Measurements from ENCODE around the gene PCNP.
"Not testable (repeated sequence)": the region's sequence is repeated elsewhere in the genome, so short reads cannot be mapped to it uniquely, and the experiment has no call there.

The PCNP gene

GRCh38 chr3:101633186-101633585 lies 59.2 kb downstream of the PCNP start:
- no peak for DNase-seq (ENCODE audit: low read depth in 2 of 2)

DNA sequence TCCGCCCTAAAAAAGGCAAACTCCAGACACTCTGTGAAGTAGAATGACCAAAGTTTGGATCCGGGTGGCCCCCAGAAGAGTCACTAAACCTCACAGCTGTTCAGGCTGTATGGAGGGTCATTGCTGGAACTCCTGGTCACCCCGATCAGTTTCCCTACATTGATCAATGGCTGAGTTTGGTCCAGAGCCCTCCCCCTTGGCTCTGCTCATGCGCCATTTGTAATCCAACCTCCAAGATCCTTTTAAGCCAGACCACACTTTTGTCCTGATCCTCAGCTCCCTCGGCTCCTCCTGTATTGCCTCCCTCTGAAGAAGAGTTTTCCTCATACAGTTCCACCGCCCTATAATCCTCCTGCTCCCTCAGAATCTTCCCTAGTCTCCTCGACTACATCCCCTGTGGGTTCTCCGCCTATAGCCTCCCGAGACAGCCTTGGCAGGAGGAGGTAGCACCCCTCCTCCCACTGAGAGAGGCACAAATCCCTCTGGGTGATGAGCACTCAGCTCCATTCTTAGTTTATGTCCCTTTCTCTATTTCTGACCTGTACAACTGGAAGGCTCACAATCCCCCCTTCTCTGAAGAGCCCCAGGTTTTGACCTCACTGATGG lies 60.7 kb downstream of the PCNP start:
- DNase-seq (ENCODE audit: low read depth in 2 of 2) = no peak

DNA sequence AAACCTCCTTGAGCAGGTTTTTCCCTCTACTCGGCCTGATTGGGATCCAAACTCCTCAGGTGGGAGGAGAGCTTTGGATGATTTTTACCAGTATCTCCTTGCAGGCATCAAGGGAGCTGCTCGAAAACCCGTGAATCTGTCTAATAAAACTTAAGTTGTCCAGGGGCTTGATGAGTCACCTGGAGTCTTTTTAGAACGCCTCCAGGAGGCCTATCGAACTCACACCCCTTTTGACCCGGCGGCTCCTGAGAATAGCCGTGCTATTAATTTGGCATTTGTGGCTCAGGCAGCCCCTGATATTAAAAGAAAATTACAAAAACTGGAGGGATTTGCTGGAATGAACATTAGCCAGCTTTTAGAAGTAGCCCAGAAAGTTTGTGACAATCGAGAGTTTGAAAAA lies 61.4 kb downstream of the PCNP start:
- DNase-seq (ENCODE audit: low read depth in 2 of 2) = no peak

- peak; percentile 35 to 43 for DNase-seq (ENCODE audit: low read depth in 2 of 2)
Observed at GRCh38 chr3:101635954-101636798, 62.2 kb downstream of the PCNP start.

- DNase-seq (ENCODE audit: low read depth in 2 of 2) = no peak
Observed at GRCh38 chr3:101637451-101637850, 63.5 kb downstream of the PCNP start.

GRCh38 chr3:101638261-101638745 lies 64.3 kb downstream of the PCNP start:
- DNase-seq (ENCODE audit: low read depth in 2 of 2) = no peak

DNA sequence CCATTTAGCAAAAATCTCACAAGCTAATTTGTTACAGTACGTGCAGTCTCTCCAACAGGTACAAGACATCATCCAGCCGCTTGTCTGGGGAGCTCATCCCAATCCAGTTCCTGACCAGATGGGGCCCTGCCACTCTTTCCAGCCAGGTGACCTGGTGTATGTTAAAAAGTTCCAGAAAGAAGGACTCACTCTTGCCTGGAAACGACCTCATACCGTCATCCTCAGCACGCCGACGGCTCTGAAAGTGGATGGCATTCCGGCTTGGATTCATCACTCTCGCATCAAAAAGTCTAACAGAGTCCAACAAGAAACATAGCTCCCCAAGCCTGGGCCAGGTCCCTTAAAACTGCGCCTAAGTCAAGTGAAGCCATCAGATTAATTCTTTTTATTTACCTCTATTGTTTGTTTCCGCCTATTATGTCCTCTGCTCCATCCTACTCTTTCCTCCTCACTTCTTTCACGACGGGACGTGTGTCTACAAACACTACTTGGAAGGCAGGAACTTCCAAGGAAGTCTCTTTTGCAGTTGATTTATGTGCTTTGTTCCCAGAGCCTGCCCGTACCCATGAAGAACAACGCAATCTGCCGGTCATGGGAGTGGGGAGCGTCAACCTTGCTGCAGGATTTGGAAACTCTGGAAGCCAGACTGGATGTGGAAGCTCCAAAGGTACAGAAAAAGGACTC lies 65.4 kb downstream of the PCNP start:
- DNase-seq (ENCODE audit: low read depth in 2 of 2) = no peak

DNA sequence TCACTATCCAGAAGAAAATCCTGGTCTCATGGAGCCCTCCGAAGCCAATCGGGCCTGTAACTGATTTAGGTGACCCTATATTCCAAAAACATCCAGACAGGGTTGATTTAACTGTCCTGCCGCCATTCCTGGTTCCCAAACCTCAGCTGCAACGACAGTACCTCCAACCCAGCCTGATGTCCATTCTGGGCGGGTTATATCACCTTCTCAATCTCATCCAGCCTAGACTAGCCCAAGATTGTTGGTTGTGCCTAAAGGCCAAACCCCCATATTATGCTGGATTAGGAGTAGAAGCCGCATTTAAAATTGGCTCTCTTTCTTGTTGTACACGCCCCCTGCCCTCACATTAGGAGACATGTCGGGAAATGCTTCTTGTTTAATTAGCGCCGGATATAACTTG lies 66.3 kb downstream of the PCNP start:
- no peak for DNase-seq (ENCODE audit: low read depth in 2 of 2)

- not testable (repeated sequence) for DNase-seq (ENCODE audit: low read depth in 2 of 2)
Observed at GRCh38 chr3:101641397-101642115, 67.6 kb downstream of the PCNP start.

DNA sequence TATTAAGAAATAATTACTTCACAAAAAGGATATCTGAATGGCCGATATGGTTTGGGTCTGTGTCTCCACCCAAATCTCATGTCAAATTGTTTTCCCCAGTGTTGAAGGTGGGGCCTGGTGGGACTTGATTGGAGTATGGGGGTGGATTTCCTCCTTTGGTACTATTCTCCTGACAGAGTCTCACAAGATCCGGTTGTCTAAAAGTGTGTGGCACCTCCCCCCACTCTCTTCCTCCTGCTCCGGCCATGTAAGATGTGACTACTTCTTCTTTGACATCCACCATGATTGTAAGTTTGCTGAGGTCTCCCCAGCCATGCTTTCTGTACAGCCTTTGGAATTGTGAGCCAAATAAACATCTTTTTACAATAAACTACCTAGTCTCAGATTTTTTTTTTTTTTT lies 68.5 kb downstream of the PCNP start:
- no peak for DNase-seq (ENCODE audit: low read depth in 2 of 2)

- no peak for DNase-seq (ENCODE audit: low read depth in 2 of 2)
Observed at GRCh38 chr3:101643009-101643844, 69.2 kb downstream of the PCNP start.

All from stimulated activated CD8-positive, alpha-beta memory T cell treated with anti-CD3 and anti-CD28 coated beads, Interleukin-7, amount 100 ng/mL, for 4 hours (primary cell).